Dendritic cell treated with granulocyte-macrophage colony-stimulating factor and Interleukin-4, amounts not matched to agents 40 ng/mL and 50 ng/mL, for 4 days (primary cell): ENCODE data around the gene NTF3.

ENCODE experiments used
- H3K27ac Mint-ChIP-seq: one replicate; pipeline ENCODE4 v1.8.0; 2022; ENCODE audit warnings: mild to moderate bottlenecking, mixed read lengths
- H3K27me3 Mint-ChIP-seq: one replicate; pipeline ENCODE4 v1.8.0; 2022; ENCODE audit warnings: mild to moderate bottlenecking, mixed read lengths
- H3K36me3 Mint-ChIP-seq: one replicate; pipeline ENCODE4 v1.8.0; 2022; ENCODE audit warnings: low read depth, mixed read lengths
- H3K4me1 Mint-ChIP-seq: one replicate; pipeline ENCODE4 v1.8.0; 2022; ENCODE audit warnings: low read depth, mixed read lengths
- H3K4me3 Mint-ChIP-seq: one replicate; pipeline ENCODE4 v1.8.0; 2022; ENCODE audit warnings: mild to moderate bottlenecking, moderate library complexity, mixed read lengths
- H3K9me3 Mint-ChIP-seq: one replicate; pipeline ENCODE4 v1.8.0; 2022; ENCODE audit warnings: mixed read lengths
- intact Hi-C: fragments of 100-400 bp; cut with micrococcal nuclease; formaldehyde crosslinking; loops from one replicate; pipeline ENCODE4 v1.15.0; 2022

Gene NTF3

DNA sequence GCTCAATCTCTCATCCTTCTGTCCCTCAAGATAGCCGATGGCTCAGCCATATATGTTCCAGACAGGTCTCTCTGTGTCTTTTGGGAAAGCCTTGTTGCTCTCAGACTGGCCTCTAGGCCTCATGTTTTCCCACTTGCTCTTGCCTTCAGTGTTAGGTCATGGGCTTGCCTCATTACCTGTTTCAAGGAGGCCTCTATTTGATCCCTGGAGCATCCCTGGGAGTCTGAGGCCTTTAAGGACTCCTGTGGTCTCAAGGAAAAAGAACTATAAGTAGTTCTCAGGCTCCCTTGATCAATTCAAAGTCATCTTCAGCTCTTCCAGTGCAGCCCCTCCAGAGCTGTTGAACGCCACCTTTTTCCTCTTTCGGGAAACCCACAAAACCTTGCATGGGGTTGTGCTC, 47.9 kb downstream of the NTF3 start:
- Mint-ChIP-seq H3K27ac (no peak overlapping the region), H3K27me3 (peaks cover 2% of the 10 kb centered on the region), H3K36me3 (no peaks in the 10 kb centered on the region), H3K4me3 (no peak overlapping the region), H3K9me3 (no peaks in the 10 kb centered on the region), H3K4me1 (no peaks in the 10 kb centered on the region)
- intact Hi-C loops: no loop called here

- intact Hi-C loops: no loop called here
- Mint-ChIP-seq H3K9me3 (no peaks in the 10 kb centered on the region), H3K4me1 (no peaks in the 10 kb centered on the region), H3K4me3 (no peak overlapping the region), H3K27ac (no peak overlapping the region), H3K27me3 (peaks cover 2% of the 10 kb centered on the region), H3K36me3 (no peaks in the 10 kb centered on the region)
These were observed 48.5 kb downstream of the NTF3 start for GRCh38 chr12:5480218-5480937.

DNA sequence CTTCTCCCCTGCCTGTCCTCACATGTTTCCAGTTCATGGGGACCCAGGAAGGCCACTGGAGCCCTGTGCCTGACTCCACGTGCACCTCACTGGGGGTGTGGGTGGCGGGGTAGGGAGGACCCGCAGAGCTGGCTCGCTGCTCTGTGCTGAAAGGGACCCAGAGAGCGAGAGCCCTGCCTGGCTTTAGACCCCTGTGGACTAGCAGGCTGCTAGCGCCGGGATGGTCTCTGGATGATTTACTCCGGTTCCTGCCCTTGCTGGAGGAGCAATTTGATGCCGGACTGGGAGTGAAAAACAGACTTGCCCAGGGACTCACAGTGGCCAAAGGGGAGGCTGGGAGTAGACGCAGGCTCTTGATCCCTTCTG, 49.0 kb downstream of the NTF3 start:
- Mint-ChIP-seq H3K9me3 (no peaks in the 10 kb centered on the region), H3K27ac (no peak overlapping the region), H3K4me1 (no peaks in the 10 kb centered on the region), H3K36me3 (no peaks in the 10 kb centered on the region), H3K4me3 (no peak overlapping the region), H3K27me3 (peaks cover 2% of the 10 kb centered on the region)
- intact Hi-C loops: no loop called here

DNA sequence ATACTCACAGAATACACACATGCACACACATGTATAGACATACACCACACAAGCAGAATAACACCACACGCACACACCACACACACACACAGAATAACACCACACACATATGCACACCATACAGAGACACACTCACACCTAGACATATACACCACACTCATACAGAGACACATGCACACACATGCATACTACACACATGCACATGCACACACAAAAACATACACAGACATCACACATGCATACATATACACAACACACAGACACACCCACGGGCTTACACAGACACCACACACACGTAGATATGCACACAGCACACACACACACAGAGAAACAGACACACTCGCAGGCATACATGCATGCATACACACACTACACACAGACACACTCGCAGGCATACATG, 49.7 kb downstream of the NTF3 start:
- H3K9me3 Mint-ChIP-seq: no peaks in the 10 kb centered on the region
- peaks cover 2% of the 10 kb centered on the region for H3K27me3 Mint-ChIP-seq
- no peak overlapping the region for H3K27ac Mint-ChIP-seq
- H3K36me3 Mint-ChIP-seq: no peaks in the 10 kb centered on the region
- H3K4me1 Mint-ChIP-seq: no peaks in the 10 kb centered on the region
- no peak overlapping the region for H3K4me3 Mint-ChIP-seq
- intact Hi-C loops: no loop called here

DNA sequence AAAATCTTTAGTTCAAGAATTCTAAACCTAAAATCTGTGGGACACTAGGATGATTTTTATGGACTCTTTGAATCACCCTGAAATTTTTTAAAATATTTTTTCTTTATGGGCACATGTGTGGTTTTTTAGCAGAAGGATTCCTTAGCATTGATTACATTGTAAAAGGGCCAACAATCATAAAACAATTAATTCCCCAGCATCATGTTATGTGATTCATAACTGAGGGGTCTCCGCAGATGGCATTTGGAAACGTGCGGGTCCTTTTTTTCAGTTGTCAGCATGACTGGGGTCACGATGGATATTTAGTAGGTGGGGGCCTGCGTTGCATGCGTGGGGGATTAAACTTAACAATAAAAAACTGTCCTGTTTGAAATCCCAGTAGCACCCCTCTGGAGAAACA, 52.5 kb downstream of the NTF3 start:
- Mint-ChIP-seq H3K36me3 (no peaks in the 10 kb centered on the region), H3K27me3 (peaks cover 2% of the 10 kb centered on the region), H3K4me1 (no peaks in the 10 kb centered on the region), H3K4me3 (no peak overlapping the region), H3K27ac (no peak overlapping the region), H3K9me3 (no peaks in the 10 kb centered on the region)
- intact Hi-C loops: no loop called here

DNA sequence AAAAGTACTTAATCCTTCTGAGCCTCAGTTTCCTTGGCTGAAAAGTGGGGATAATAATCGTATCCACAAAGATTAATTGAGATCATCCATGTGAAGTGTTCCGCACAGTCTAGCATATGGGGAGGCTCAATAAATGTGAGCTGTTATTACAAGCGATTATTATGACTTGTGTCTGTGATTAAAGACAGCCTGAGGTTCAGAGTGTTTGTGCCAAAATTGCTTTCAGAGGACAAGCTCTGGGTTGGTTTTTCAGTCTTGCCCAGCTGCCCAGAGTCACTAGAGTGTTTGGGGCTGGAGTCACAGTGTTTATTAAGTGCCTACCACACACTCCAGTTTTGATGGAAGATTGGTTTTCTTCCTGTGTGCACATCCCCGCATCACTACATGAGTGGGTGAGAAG, 53.5 kb downstream of the NTF3 start:
- intact Hi-C loops: no loop called here
- Mint-ChIP-seq H3K9me3 (no peaks in the 10 kb centered on the region), H3K36me3 (no peaks in the 10 kb centered on the region), H3K27me3 (peaks cover under 1% of the 10 kb centered on the region), H3K27ac (no peak overlapping the region), H3K4me3 (no peak overlapping the region), H3K4me1 (no peaks in the 10 kb centered on the region)

- H3K36me3 Mint-ChIP-seq: no peaks in the 10 kb centered on the region
- no peak overlapping the region for H3K4me3 Mint-ChIP-seq
- no peaks in the 10 kb centered on the region for H3K4me1 Mint-ChIP-seq
- intact Hi-C loops: no loop called here
- peaks cover 2% of the 10 kb centered on the region for H3K27me3 Mint-ChIP-seq
- H3K9me3 Mint-ChIP-seq: no peaks in the 10 kb centered on the region
- no peak overlapping the region for H3K27ac Mint-ChIP-seq
These were observed 55.2 kb downstream of the NTF3 start for GRCh38 chr12:5487076-5487475.

GRCh38 chr12:5487948-5488625, 56.2 kb downstream of the NTF3 start:
- Mint-ChIP-seq H3K27ac (no peak overlapping the region), H3K4me3 (no peak overlapping the region), H3K9me3 (no peaks in the 10 kb centered on the region), H3K27me3 (peaks cover 2% of the 10 kb centered on the region), H3K36me3 (no peaks in the 10 kb centered on the region), H3K4me1 (no peaks in the 10 kb centered on the region)
- intact Hi-C loops: no loop called here

DNA sequence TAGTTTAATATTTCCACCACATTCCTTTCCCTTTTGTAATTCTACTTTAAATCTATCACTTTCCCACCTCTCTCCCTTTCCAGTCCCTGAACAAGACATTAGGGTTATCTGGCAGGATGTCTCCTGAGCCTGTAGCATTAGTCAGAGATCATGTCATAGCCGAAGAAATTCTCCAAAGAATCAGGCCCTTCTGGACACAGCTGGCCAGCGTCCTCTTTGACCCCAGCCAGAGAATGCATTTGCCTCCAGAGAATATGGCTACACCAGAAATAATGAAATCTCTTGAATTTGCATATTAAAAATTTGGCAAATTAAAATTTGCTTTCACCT, 56.7 kb downstream of the NTF3 start:
- intact Hi-C loops: no loop called here
- H3K27ac Mint-ChIP-seq: no peak overlapping the region
- no peak overlapping the region for H3K4me3 Mint-ChIP-seq

GRCh38 chr12:5489017-5489416, 57.1 kb downstream of the NTF3 start:
- Mint-ChIP-seq H3K27ac (no peak overlapping the region), H3K36me3 (no peaks in the 10 kb centered on the region), H3K27me3 (peaks cover 2% of the 10 kb centered on the region), H3K9me3 (no peaks in the 10 kb centered on the region), H3K4me1 (no peaks in the 10 kb centered on the region), H3K4me3 (no peak overlapping the region)
- intact Hi-C loops: no loop called here

More for the DNA sequence above, 56.7 kb downstream of the NTF3 start:
- Mint-ChIP-seq H3K36me3 (no peaks in the 10 kb centered on the region), H3K9me3 (no peaks in the 10 kb centered on the region), H3K4me1 (no peaks in the 10 kb centered on the region), H3K27me3 (peaks cover 2% of the 10 kb centered on the region)

DNA sequence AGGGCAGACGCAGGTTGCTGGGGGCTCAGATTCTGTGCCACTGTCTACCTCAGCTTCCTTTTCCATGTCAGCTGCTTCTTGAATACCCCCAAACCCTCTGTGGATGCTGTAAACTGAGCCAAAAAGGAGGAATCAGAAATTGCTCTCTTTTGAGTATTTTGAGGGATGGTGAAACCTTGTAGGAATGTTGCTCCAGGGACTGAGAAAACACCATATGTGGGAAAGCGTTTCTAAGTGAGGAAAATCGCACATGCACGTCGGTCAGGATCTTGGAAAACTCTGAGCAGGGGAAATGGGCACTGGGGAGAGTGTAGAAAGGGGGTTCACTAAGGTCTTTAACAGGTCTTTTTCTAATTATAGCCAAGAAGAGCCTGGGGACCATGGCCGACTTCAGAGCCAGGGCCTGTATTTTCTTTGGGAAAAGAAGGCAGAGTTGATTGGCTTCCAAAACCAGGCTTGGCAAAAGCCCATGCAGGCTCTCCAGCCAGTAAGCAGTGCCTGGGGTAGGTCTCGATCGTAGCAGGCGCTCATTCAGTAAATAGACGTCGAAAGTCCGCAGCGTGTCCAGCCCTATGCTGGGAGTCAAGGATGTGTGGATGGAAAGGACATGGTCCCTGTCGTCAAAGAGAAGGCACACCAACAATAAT, 58.0 kb downstream of the NTF3 start:
- Mint-ChIP-seq H3K27me3 (peaks cover 2% of the 10 kb centered on the region), H3K4me1 (no peaks in the 10 kb centered on the region), H3K9me3 (no peaks in the 10 kb centered on the region), H3K27ac (no peak overlapping the region), H3K36me3 (no peaks in the 10 kb centered on the region), H3K4me3 (no peak overlapping the region)
- intact Hi-C loops: no loop called here

DNA sequence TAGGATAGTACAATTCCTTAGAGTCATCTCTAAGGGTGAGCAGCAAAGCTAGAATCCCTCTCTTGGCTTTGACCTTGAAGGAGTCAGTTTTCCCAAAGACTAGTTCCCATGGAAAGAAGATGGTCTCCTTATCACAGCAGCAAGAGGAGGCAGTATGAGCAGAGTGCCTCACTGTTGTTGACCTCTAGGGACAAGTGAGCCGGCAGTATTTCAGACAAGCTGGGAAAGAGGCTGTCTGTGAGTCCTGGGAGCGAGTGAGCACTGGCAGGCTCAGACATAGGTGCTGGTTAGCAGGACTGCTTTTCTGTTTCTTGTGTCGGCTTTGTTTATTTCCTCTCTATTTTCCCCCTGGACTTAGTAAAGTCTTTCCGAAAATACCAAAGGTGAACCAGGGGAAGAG, 60.7 kb downstream of the NTF3 start:
- H3K36me3 Mint-ChIP-seq: no peaks in the 10 kb centered on the region
- no peaks in the 10 kb centered on the region for H3K9me3 Mint-ChIP-seq
- H3K4me1 Mint-ChIP-seq: no peaks in the 10 kb centered on the region
- no peak overlapping the region for H3K4me3 Mint-ChIP-seq
- no peak overlapping the region for H3K27ac Mint-ChIP-seq
- intact Hi-C loops: no loop called here
- peaks cover 2% of the 10 kb centered on the region for H3K27me3 Mint-ChIP-seq

DNA sequence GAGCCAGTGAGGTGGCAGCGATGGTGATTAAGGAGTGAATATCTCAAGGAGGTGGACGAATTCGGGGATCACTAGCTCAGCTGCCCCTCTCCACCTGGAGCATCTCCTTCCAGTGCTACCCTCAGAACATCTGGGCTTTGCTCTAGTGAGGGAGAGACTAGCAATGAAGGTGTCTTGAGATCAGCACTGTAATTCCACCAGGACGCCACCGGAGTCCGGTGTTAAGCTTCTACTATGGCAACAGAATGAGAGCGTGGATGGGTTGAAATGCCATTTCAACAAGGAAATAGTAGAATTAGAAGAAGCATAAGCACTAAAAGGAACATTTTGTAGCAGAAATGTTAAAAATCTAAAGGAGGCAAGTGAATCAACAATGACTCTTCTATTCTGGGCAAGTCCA, 61.1 kb downstream of the NTF3 start:
- no peak overlapping the region for H3K4me3 Mint-ChIP-seq
- intact Hi-C loops: no loop called here
- H3K27me3 Mint-ChIP-seq: peaks cover 2% of the 10 kb centered on the region
- H3K36me3 Mint-ChIP-seq: no peaks in the 10 kb centered on the region
- H3K4me1 Mint-ChIP-seq: no peaks in the 10 kb centered on the region
- no peaks in the 10 kb centered on the region for H3K9me3 Mint-ChIP-seq
- no peak overlapping the region for H3K27ac Mint-ChIP-seq

DNA sequence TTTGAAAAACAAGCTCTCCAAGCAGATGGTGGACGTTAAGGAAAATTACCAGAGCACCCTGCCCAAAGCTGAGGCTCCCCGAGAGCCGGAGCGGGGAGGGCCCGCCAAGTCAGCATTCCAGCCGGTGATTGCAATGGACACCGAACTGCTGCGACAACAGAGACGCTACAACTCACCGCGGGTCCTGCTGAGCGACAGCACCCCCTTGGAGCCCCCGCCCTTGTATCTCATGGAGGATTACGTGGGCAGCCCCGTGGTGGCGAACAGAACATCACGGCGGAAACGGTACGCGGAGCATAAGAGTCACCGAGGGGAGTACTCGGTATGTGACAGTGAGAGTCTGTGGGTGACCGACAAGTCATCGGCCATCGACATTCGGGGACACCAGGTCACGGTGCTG, 62.4 kb downstream of the NTF3 start:
- no peak overlapping the region for H3K27ac Mint-ChIP-seq
- H3K4me1 Mint-ChIP-seq: no peaks in the 10 kb centered on the region
- no peaks in the 10 kb centered on the region for H3K36me3 Mint-ChIP-seq
- no peaks in the 10 kb centered on the region for H3K9me3 Mint-ChIP-seq
- H3K27me3 Mint-ChIP-seq: peaks cover 2% of the 10 kb centered on the region
- intact Hi-C loops: no loop called here
- H3K4me3 Mint-ChIP-seq: no peak overlapping the region
